GM18951 (cell line): ENCODE data around the gene GABARAPL2.
A peak's percentile ranks its signal among the peaks of the same experiment; 100 is the strongest.
"Not testable (repeated sequence)": the region's sequence is repeated elsewhere in the genome, so short reads cannot be mapped to it uniquely, and the experiment has no call there.

ENCODE experiments used
- POLR2A ChIP-seq: IDR thresholded peaks from 4 replicates; pipeline ENCODE4 v1.6.1; 2011; ENCODE audit warnings: mild to moderate bottlenecking; ENCODE audit not compliant: insufficient read length, insufficient read depth; ENCODE audit errors: extremely low read depth
- in situ Hi-C: fragments of 300-500 bp; cut with MboI; formaldehyde crosslinking; loops from one replicate; pipeline ENCODE4 v1.12.0; 2022; ENCODE audit warnings: low sequenced_read_pairs, mixed read lengths, inconsistent platforms; ENCODE audit not compliant: unreplicated experiment

GABARAPL2 gene

DNA sequence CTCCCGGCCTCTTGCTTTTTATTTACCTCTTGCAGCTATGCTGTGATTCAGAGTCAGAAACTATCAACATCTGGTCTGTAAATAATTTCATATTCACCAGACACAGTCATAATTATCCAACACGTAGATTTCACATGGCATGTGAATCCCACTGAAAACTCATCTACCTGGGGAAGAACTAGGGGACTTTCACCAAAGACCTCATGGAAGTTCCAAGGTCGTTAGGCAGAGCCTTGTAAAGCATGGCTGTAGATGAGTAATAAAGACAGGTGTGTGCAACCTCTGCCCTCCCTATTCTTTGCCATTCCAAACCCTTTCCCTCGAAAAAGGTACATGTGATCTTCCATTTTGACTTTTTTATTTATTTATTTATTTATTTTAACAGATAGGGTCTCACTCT is 28.4 kb upstream of the GABARAPL2 start:
- in situ Hi-C loops: no loop called here
- no peak for TF ChIP-seq POLR2A

DNA sequence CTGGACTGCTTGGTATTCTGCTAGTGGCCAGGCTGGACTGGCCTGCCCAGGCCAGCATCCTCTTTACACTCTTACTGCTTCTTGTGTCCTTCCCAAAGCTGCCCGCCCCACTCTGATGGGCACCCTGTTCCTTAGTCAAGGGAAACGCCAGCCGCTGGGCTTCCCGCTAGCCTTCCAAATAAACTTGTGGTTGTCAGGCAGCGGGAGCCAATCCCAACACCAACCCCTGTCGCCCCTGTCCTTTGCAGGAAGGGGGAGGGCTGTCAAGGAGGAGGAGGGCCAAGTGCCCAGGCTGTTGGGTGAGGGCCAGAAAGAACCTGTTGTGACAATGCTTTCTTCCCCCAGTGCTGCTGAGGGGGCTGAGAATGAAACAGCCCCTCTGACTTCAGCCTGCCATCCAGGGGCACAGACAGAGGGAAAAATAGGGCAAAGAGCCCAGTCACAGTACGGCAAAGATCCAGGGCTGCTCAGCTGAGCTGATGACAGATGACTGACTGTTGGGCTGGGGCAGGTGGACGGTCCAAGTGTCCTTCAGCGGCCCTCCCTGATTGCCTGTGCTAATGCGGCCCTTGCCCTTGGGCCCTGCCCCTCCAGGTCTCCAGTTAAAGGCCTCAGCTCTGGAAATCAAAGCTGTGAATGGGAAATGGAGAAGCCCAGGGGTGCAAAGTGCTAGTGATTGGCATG is 27.2 kb upstream of the GABARAPL2 start:
- in situ Hi-C loops: not testable (repeated sequence)

DNA sequence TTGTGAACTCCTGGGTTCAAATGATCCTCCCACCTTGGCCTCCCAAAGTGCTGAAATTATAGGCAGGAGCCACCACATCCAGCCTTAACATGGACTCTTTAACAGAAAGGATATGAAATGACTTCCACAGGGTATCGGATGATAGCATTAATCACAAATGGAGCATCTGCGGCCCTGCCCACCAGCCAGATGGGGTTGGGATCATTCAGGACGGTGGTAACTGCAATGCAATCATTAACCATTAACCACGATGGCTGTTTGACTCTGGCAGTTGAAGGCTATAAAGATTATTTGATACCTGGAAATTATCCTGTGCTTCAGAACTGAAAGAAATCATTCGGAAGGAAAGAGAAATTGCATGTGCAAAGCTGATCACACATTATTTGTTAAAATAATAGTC is 24.9 kb upstream of the GABARAPL2 start:
- in situ Hi-C loops: loop anchor here (10.0 kb wide), 1 partner anchor 224 kb away; no protein-coding TSS in a partner anchor
- TF ChIP-seq POLR2A: no peak

DNA sequence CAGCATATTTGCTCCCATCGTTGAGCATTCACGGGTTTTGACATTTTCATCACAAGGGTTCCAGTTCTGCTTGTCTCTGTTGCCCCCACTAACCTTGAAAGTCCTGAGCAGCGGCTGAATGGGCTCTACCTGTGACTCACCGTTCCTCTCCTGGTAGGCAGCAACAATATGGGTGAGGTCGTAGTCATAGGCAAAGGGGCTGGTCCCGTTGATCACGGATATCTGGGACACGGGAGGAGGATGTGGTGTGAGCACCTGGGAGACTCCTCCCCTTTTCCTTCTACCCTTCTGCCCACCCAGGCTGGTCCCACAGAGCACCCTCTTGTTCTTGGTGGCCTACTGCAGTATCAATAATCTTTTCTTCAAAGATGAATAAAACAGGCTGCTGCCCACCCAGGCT is 23.7 kb upstream of the GABARAPL2 start:
- in situ Hi-C loops: loop anchor here (10.0 kb wide), 1 partner anchor 222 kb away; no protein-coding TSS in a partner anchor

DNA sequence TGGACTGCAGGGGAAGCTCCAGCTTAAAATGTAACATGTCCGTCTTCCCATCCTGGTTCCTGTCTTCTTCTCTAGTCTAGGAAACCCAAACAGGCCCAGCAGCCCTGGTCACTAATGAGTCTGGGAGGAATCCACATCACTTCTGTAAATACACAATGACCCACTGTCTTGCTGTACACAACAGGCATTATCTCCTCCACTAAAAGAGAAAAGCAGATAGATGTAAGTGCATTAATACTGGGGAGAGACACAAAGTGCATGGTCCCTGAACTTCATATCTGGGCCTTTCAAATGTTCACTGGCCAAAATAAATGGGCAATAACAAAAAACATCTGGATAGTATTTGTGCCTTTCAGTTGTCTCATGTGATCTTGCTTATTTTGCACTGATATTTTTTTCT is 20.3 kb upstream of the GABARAPL2 start:
- in situ Hi-C loops: loop anchor here (10.0 kb wide), 1 partner anchor 219 kb away; no protein-coding TSS in a partner anchor

DNA sequence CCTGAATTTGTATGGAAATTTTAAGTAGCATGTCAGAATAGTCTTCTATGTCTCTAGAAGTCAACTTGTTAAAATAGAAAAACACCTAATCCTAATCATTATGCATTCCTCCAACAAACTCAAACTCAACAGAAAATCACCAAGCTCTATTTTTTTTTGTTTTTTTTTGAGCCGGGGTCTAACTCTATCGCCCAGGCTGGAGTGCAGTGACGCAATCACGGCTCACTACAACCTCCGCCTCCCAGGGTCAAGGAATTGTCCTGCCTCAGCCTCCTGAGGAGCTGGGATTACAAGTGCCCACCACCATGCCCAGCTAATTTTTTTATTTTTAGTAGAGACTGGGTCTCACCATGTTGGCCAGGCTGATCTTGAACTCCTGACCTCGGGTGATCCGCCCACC is 19.9 kb upstream of the GABARAPL2 start:
- TF ChIP-seq POLR2A: no peak
- in situ Hi-C loops: loop anchor here (10.0 kb wide), 1 partner anchor 219 kb away; no protein-coding TSS in a partner anchor

DNA sequence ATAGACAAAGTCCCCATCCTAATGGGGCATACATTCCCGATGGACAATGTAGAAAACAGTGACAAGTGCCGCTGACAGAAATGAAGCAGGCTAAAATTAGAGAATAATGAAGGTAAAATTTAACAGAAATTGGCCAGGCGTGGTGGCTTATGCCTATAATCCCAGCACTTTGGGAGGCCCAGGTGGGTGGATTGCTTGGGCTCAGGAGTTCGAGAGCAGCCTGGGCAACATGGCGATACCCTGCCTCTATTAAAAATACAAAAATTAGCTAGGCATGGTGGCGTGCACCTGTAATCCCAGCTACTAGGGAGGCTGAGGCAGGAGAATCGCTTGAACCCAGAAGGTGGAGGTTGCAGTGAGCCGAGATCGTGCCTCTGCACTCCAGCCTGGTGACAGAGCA is 17.7 kb upstream of the GABARAPL2 start:
- in situ Hi-C loops: loop anchor here (10.0 kb wide), 1 partner anchor 216 kb away; no protein-coding TSS in a partner anchor

DNA sequence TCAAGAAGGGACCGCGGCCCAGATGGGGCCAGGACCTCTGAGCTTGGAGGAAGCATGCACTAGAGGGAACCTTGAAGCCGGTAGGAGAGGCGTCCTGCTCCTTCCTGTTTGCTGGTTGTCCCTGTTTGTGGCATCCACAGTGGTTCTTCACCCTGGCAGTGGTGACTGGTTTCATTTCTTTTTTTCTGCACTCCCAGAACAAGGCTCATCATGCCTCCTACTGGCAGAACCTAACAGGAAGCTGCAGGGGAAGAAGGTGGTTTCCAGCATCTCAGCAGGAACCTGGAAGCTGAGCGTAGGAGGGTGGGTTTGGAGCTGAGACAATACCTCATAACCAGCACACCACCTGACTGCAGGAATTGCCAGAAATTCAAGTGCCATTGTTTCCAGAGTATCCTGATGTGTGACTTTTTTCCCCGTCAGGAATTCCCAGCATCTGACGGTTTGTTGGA is 15.9 kb upstream of the GABARAPL2 start:
- in situ Hi-C loops: no loop called here
- TF ChIP-seq POLR2A: no peak

DNA sequence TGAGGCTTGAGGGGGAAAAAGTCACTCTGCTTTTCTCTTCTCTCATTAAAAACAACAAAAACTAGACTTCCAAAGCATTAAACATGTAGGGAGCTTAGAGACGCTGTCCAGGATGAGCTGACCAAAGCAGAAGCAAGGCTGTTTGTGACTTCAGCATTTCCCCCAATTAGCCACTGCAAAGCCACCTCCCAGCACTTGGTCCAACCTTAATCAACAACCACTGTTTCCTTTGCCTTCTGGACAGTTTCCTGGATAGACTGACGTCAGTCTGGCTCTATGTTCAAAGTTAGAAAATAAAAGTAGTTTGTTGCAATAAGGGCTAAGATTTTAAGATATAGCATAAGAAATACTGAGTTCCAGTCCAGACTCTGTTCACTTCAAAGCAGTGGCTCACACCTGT is 13.2 kb upstream of the GABARAPL2 start:
- TF ChIP-seq POLR2A: no peak
- in situ Hi-C loops: no loop called here

DNA sequence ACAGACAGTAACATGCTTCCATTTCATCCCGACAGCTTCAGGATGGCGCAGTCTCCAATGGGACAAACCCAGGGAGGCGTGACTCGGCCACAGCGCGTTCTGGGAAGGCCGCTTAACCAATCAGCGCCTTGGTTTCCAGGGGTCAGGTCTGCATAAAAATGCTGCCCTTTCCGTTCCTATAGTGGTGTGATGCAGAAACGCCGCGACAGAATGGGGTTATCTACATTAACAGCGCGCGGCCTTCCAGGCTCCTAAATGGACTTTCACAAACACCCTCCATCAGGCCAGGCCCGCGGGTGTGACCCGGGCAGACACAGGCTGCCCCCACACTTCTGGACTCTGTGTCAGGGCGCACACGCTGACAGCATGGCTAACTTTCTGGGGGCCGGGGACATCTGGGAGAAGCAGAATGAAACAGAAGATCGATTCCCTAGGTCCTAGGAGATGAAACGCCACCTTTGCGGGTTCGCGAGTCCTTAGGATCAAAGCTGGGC is 10.9 kb upstream of the GABARAPL2 start:
- in situ Hi-C loops: no loop called here
- TF ChIP-seq POLR2A: peak; percentile 34

DNA sequence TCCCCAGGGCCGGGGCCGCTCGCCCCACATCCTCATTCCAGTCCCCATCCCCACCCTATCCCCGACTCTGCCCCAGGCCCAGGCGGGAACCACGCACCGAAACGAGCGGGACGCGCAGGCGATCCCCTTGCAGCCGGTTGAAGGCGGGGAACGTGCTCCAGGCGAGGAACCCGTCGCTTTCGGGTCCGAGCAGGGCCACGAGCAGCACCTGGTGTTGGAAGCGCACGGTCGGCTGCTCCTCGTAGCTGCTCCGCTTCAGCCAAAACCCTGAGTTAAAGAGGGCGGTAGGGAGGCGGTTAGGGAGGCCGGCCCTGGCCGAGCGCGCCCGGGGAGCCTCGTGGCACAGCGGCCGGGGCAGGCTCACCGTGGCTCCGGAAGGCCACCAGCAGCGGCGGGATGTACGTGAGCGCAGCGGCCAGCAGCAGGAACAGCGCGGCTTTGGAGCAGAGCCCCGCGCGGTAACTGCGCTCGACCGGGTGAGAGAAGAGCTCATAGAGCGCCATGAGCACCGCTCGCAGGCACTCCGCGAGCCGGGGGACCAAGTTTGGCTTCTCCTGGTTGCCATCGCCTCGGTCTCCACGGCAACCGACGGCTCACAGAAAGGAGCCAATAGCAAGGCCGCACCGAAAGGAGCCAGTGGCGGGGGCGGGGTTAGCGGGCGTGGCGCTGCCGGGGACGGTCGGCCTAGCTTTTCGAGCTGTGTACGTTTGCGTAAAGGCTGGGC is 10.3 kb upstream of the GABARAPL2 start, which contains the start of gene TMEM231:
Gene TMEM231, minus strand, starts transcription at position 546 of the 724 bp plus-strand sequence. Its CDS starts 43 bp downstream, at position 503.
- in situ Hi-C loops: no loop called here
- peak; percentile 36 for TF ChIP-seq POLR2A

DNA sequence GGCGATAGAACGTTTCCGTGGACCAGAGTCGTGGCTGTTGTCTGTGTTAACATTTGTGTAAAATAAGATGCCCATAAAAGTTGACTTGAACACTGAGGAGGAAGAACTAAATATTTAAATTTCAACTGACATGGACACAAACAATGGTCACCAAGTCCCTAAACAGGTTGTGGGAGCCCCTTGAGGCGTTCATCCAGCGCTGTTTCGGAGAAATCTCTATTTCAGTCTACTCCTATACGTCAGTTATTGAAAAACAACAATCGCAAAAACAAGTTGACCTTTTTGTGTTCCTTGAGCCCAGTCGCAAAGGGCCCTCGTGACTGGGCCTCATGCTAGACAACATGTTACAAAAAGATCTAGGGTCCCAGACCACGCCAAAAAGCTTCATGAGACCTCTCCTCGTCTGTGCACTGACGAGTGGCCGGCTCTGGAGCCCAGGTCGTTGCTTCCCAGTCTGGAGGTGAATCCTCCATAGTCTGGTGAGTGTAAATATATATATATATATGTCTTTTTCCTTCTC is 9.7 kb upstream of the GABARAPL2 start:
- no peak for TF ChIP-seq POLR2A
- in situ Hi-C loops: no loop called here

DNA sequence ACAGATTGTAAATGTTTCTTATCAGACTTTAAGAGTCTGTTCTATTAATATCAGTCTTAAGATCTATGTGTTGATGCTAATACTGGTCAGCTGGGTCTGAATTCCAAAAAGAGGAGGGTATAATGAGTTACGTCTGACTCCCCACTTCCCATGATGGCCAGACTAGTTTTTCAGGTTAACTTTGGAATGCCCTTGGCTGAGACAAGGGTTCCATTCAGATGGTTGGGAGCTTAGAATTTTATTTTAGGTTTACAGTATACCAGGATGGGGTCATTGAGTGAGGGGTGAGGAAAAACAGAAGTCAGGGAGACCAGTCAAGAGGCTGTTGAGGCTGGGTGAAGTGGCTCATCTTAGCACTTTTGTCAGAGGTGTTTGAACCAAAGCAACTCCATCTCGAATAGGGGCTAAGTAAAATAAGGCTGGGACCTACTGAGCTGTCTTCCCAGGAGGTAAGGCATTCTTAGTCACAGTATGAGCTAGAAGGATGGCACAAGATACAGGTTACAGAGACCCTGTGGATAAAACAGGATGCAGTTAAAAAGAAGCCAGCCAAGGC is 7.3 kb upstream of the GABARAPL2 start:
- in situ Hi-C loops: no loop called here
- no peak for TF ChIP-seq POLR2A
